ENCODE results near the gene BICC1. TPM values are rescaled to one million over a fixed set of nuclear protein-coding genes. Genes with fewer than 3 reads are reported as not detected.

Gene BICC1
- polyA plus RNA-seq, 10 donors: 18.7 to 25.4 (median 21.1) TPM

GRCh38 chr10:58557714-58558113 is 45.0 kb downstream of the BICC1 start:
- DNase-seq: no peak

GRCh38 chr10:58560068-58560467 is 47.4 kb downstream of the BICC1 start:
- DNase-seq: no peak

- no peak for DNase-seq
Observed at GRCh38 chr10:58565271-58565670, 52.6 kb downstream of the BICC1 start.

- no peak for DNase-seq
Observed at GRCh38 chr10:58567652-58568051, 55.0 kb downstream of the BICC1 start.

- DNase-seq: no peak
Observed at GRCh38 chr10:58568428-58568935, 55.8 kb downstream of the BICC1 start.

- DNase-seq: no peak
Observed at GRCh38 chr10:58570307-58570723, 57.6 kb downstream of the BICC1 start.

- DNase-seq: no peak
Observed at GRCh38 chr10:58570979-58571378, 58.3 kb downstream of the BICC1 start.

GRCh38 chr10:58573144-58573543 is 60.5 kb downstream of the BICC1 start:
- DNase-seq: no peak

- peak in 2 of 3 donors; percentile 59 to 60 for DNase-seq
Observed at GRCh38 chr10:58574058-58574457, 61.4 kb downstream of the BICC1 start.

GRCh38 chr10:58575491-58575890 is 62.8 kb downstream of the BICC1 start:
- DNase-seq: no peak

GRCh38 chr10:58576751-58577436 is 64.2 kb downstream of the BICC1 start:
- peak in 1 of 3 donors; percentile 65 for DNase-seq

- peak; percentile 73 to 91 (median 80) for DNase-seq
Observed at GRCh38 chr10:58577437-58577777, 64.7 kb downstream of the BICC1 start.

GRCh38 chr10:58578366-58578765 is 65.7 kb downstream of the BICC1 start:
- no peak for DNase-seq

GRCh38 chr10:58579011-58579655 is 66.5 kb downstream of the BICC1 start:
- DNase-seq: no peak

GRCh38 chr10:58582045-58582444 is 69.4 kb downstream of the BICC1 start:
- DNase-seq: no peak

- DNase-seq: no peak
Observed at GRCh38 chr10:58585435-58585834, 72.8 kb downstream of the BICC1 start.

- no peak for DNase-seq
Observed at GRCh38 chr10:58586282-58587245, 73.9 kb downstream of the BICC1 start.

- no peak for DNase-seq
Observed at GRCh38 chr10:58587676-58588075, 75.0 kb downstream of the BICC1 start.

- no peak for DNase-seq
Observed at GRCh38 chr10:58588673-58589265, 76.1 kb downstream of the BICC1 start.

GRCh38 chr10:58590152-58590840 is 77.6 kb downstream of the BICC1 start:
- peak; percentile 73 to 90 (median 87) for DNase-seq

- DNase-seq: no peak
Observed at GRCh38 chr10:58590924-58591323, 78.3 kb downstream of the BICC1 start.
